OCI-LY1 (cell line): ENCODE measurements around the gene LIN54.

Experiments used
- H2AFZ ChIP-seq: fragments of 200-600 bp; sonication (generic), shearing (Covaris generic); 2 replicates; pipeline ENCODE4 v1.6.0; 2014; ENCODE audit warnings: antibody characterized with exemption, mild to moderate bottlenecking, low read length
- H3F3A ChIP-seq: fragments of 200-600 bp; sonication (generic), shearing (Covaris generic); 2 replicates; pipeline ENCODE4 v1.6.0; 2014; ENCODE audit warnings: mild to moderate bottlenecking, antibody characterized with exemption, low read length, moderate library complexity; ENCODE audit not compliant: insufficient read depth
- H3K27ac ChIP-seq: fragments of 200-600 bp; sonication (generic); 2 replicates; pipeline ENCODE4 v1.5.1; 2014; ENCODE audit warnings: low read length, mixed run types, mild to moderate bottlenecking, low read depth; ENCODE audit not compliant: poor library complexity, severe bottlenecking
- H3K27me3 ChIP-seq: fragments of 200-600 bp; sonication (generic); 2 replicates; pipeline ENCODE4 v1.6.0; 2014; ENCODE audit warnings: antibody characterized with exemption, mild to moderate bottlenecking, low read length, moderate library complexity; ENCODE audit not compliant: insufficient read depth
- H3K36me3 ChIP-seq: fragments of 200-600 bp; sonication (generic); 2 replicates; pipeline ENCODE4 v1.6.1; 2014; ENCODE audit warnings: mild to moderate bottlenecking, antibody characterized with exemption, low read length, moderate library complexity, mixed read lengths; ENCODE audit not compliant: insufficient read depth
- H3K4me1 ChIP-seq: fragments of 200-600 bp; sonication (generic); 2 replicates; pipeline ENCODE4 v1.5.1; 2014; ENCODE audit warnings: mild to moderate bottlenecking, low read length, moderate library complexity; ENCODE audit not compliant: insufficient read depth, severe bottlenecking
- H3K4me2 ChIP-seq: fragments of 200-600 bp; sonication (generic), shearing (Covaris generic); 2 replicates; pipeline ENCODE4 v1.6.1; 2014; ENCODE audit warnings: low read length
- H3K4me3 ChIP-seq: fragments of 200-600 bp; sonication (generic); 2 replicates; pipeline ENCODE4 v1.5.1; 2014; ENCODE audit warnings: low read length, low read depth, mild to moderate bottlenecking, mixed read lengths; ENCODE audit not compliant: poor library complexity, severe bottlenecking
- H3K79me2 ChIP-seq: fragments of 200-600 bp; shearing (Covaris generic); 2 replicates; pipeline ENCODE4 v1.6.1; 2016; ENCODE audit warnings: mixed run types, low read length, mixed read lengths; ENCODE audit not compliant: insufficient read depth
- H3K9ac ChIP-seq: fragments of 200-600 bp; sonication (generic), shearing (Covaris generic); 2 replicates; pipeline ENCODE4 v1.6.1; 2014; ENCODE audit warnings: mild to moderate bottlenecking, low read length, mixed read lengths
- H3K9me2 ChIP-seq: fragments of 200-600 bp; sonication (generic), shearing (Covaris generic); 2 replicates; pipeline ENCODE4 v1.6.1; 2014; ENCODE audit warnings: low read depth, mild to moderate bottlenecking, low read length, mixed read lengths
- H3K9me3 ChIP-seq: fragments of 200-600 bp; shearing (Covaris generic); 2 replicates; pipeline ENCODE4 v1.6.1; 2014; ENCODE audit warnings: low read length, mixed read lengths
- H4K20me1 ChIP-seq: fragments of 200-600 bp; sonication (generic), shearing (Covaris generic); 2 replicates; pipeline ENCODE4 v1.6.0; 2016; ENCODE audit warnings: mild to moderate bottlenecking, low read length; ENCODE audit not compliant: insufficient read depth
- CTCF ChIP-seq: fragments of 200-600 bp; sonication (generic), shearing (Covaris generic); IDR thresholded peaks from 2 replicates; pipeline ENCODE4 v1.5.1; 2017; ENCODE audit warnings: mild to moderate bottlenecking, antibody characterized with exemption, low read length, moderate library complexity, mixed read lengths
- EZH2 ChIP-seq: fragments of 200-600 bp; sonication (generic), shearing (Covaris generic); IDR thresholded peaks from 2 replicates; pipeline ENCODE4 v1.8.0; 2017; ENCODE audit warnings: borderline replicate concordance, mixed run types, mild to moderate bottlenecking, antibody characterized with exemption, low read length, moderate library complexity, mixed read lengths

LIN54 gene

DNA sequence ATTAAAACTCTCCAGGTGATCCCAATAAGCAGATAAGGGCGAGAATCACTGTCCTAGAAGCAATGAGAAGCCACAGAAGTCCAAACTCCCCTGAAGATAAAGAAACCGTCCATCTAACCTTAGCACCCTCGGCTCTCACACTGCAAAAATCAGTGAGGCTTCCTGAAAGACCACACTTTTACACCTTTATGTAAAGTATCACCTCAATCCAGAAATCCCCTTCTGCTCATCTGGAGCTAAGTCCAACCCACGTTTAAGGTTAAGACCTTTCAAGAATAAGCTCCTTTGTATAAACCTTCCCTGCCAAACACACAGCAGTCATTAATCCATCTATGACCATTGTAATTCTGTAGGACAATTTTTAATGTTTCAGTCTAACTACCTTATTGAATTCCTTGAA lies 41.7 kb downstream of the LIN54 start:
- H4K20me1 ChIP-seq, result no peaks in the 10 kb centered on the region
- no peak overlapping the region for H3K4me2 ChIP-seq
- no peak overlapping the region for H2AFZ ChIP-seq
- H3K9ac ChIP-seq, result no peak overlapping the region
- peak overlapping the region; percentile 45 for H3K27ac ChIP-seq
- no peak for TF ChIP-seq EZH2
- no peak for TF ChIP-seq CTCF
- no peaks in the 10 kb centered on the region for H3K27me3 ChIP-seq
- 0 out of 2 replicates have a peak, but pooled peaks cover 2% of the 10 kb centered on the region for H3K9me3 ChIP-seq
- no peaks in the 10 kb centered on the region for H3K79me2 ChIP-seq
- no peaks in the 10 kb centered on the region for H3F3A ChIP-seq
- peaks cover 82% of the 10 kb centered on the region for H3K36me3 ChIP-seq
- H3K4me3 ChIP-seq, result no peak overlapping the region
- no peaks in the 10 kb centered on the region for H3K9me2 ChIP-seq
- H3K4me1 ChIP-seq, result peaks cover 26% of the 10 kb centered on the region

- H2AFZ ChIP-seq, result no peak overlapping the region
- H3K27me3 ChIP-seq, result no peaks in the 10 kb centered on the region
- H3K9me2 ChIP-seq, result no peaks in the 10 kb centered on the region
- H3K79me2 ChIP-seq, result no peaks in the 10 kb centered on the region
- no peak overlapping the region for H3K27ac ChIP-seq
- H4K20me1 ChIP-seq, result no peaks in the 10 kb centered on the region
- 0 out of 2 replicates have a peak, but pooled peaks cover 2% of the 10 kb centered on the region for H3K9me3 ChIP-seq
- peaks cover 85% of the 10 kb centered on the region for H3K36me3 ChIP-seq
- H3K4me2 ChIP-seq, result no peak overlapping the region
- no peak overlapping the region for H3K4me3 ChIP-seq
- no peak for TF ChIP-seq CTCF
- no peak for TF ChIP-seq EZH2
- H3K9ac ChIP-seq, result no peak overlapping the region
- peaks cover 26% of the 10 kb centered on the region for H3K4me1 ChIP-seq
- H3F3A ChIP-seq, result no peaks in the 10 kb centered on the region
Measured at GRCh38 chr4:82965763-82966162, 44.9 kb downstream of the LIN54 start.

DNA sequence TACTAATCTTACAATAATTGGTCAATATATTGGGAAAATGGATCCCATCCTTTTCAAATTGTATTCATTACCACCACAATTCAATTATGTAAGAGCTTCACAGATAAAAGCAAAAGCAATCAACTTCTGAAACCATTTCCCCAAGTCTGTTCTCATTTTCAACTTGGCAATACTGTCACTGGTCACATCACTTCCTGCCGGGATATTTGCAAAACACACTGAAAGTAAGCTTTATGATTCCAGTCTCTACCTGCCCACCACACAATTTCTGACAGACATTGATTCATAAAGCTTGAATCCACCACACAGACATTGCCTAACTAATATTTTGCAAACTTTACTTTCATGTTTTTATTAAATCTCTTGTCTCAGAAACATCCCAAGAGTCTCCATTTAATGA lies 53.6 kb downstream of the LIN54 start:
- Histone ChIP-seq H3K27ac (no peak overlapping the region), H3K4me1 (no peaks in the 10 kb centered on the region), H3K4me2 (no peak overlapping the region), H3K27me3 (no peaks in the 10 kb centered on the region), H3K4me3 (no peak overlapping the region), H3K9me3 (no peaks in the 10 kb centered on the region), H3K79me2 (0 out of 2 replicates have a peak, but pooled peaks cover 3% of the 10 kb centered on the region), H4K20me1 (no peaks in the 10 kb centered on the region), H3F3A (no peaks in the 10 kb centered on the region), H2AFZ (no peak overlapping the region), H3K36me3 (peaks cover 42% of the 10 kb centered on the region), H3K9ac (no peak overlapping the region), H3K9me2 (no peaks in the 10 kb centered on the region)
- TF ChIP-seq CTCF (no peak), EZH2 (no peak)
